GM03348 (cell line): Measurements from ENCODE around the gene SOSTDC1.
A peak's percentile ranks its signal among the peaks of the same experiment; 100 is the strongest.

Experiments used
- DNase-seq: peaks from one replicate; pipeline ENCODE4 v3.0.0; 2012; ENCODE audit warnings: low spot score

The SOSTDC1 gene

GRCh38 chr7:16419859-16420258 lies 45.7 kb downstream of the SOSTDC1 start:
- DNase-seq = no peak

GRCh38 chr7:16419126-16419525 lies 46.4 kb downstream of the SOSTDC1 start:
- DNase-seq = no peak

- DNase-seq = no peak
Measured at GRCh38 chr7:16417906-16418305, 47.6 kb downstream of the SOSTDC1 start.

- DNase-seq = peak; percentile 22
Measured at GRCh38 chr7:16416289-16417282, 49.0 kb downstream of the SOSTDC1 start.

- DNase-seq = no peak
Measured at GRCh38 chr7:16412274-16413254, 53.0 kb downstream of the SOSTDC1 start.
